ENCODE data around the gene STAT3. TPM values are rescaled to one million over a fixed set of nuclear protein-coding genes. Genes with fewer than 3 reads are reported as not detected.

Gene STAT3
- total and polyA plus RNA-seq, 9 of the 15 experiments (the other 6 are each of a cell fraction or from before 2014, with no cell fraction given): 90.0 to 179 (median 114) TPM

GRCh38 chr17:42405963-42406495 is 17.8 kb upstream of the STAT3 start (continued):
- no peak for TF ChIP-seq TSHZ1 (CRISPR knock-in tag; IDR thresholded peaks at IDR 0.05)
- 0 out of 2 replicates have a peak, but pooled peaks have one; percentile 32 for TF ChIP-seq HLTF (IDR thresholded peaks at IDR 0.05)

- no peak overlapping the region for H3K9ac ChIP-seq (ENCODE audit: insufficient read depth in 1 of 2, low read depth in 2 of 2, low read length in 2 of 2)
- no peaks in the 10 kb centered on the region for H3K27me3 ChIP-seq (ENCODE audit: control insufficient read depth in 2 of 2, insufficient read depth in 2 of 2, low read length in 2 of 2)
- ATAC-seq: no peak
- peaks cover 46% of the 10 kb centered on the region; the same call in 2 of the 3 replicates for H3K36me3 ChIP-seq (ENCODE audit: control insufficient read depth, insufficient read depth, low read length)
- H4K20me1 ChIP-seq (replicated peaks; ENCODE audit: control insufficient read depth, insufficient read depth, low read length): no peaks in the 10 kb centered on the region
- no peak overlapping the region for H3K27ac ChIP-seq (ENCODE audit: extremely low read depth, low read depth, low read length)
- intact Hi-C loops (cut with micrococcal nuclease): loop anchor here (5.0 to 10.0 kb wide), 4 partner anchors 112 to 443 kb away; partner anchors contain the start of genes HCRT and KCNH4
- ChIA-PET POLR2A (interaction anchor here (1.4 kb wide), 1 partner anchor 87 kb away, joined by 4 read pairs; no protein-coding TSS in a partner anchor), CTCF (ENCODE audit: low intra/inter-chr PET ratio) (interaction anchor here (3.4 kb wide), 1 partner anchor 82 kb away, joined by 46 read pairs; no protein-coding TSS in a partner anchor)
- no peak overlapping the region for H2AFZ ChIP-seq (ENCODE audit: low read depth, low read length)
- H3K9me1 ChIP-seq (ENCODE audit: control insufficient read depth, insufficient read depth, low read length): no peaks in the 10 kb centered on the region
- TF ChIP-seq, protein P1, sequence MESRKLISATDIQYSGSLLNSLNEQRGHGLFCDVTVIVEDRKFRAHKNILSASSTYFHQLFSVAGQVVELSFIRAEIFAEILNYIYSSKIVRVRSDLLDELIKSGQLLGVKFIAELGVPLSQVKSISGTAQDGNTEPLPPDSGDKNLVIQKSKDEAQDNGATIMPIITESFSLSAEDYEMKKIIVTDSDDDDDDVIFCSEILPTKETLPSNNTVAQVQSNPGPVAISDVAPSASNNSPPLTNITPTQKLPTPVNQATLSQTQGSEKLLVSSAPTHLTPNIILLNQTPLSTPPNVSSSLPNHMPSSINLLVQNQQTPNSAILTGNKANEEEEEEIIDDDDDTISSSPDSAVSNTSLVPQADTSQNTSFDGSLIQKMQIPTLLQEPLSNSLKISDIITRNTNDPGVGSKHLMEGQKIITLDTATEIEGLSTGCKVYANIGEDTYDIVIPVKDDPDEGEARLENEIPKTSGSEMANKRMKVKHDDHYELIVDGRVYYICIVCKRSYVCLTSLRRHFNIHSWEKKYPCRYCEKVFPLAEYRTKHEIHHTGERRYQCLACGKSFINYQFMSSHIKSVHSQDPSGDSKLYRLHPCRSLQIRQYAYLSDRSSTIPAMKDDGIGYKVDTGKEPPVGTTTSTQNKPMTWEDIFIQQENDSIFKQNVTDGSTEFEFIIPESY (CRISPR knock-in tag; IDR thresholded peaks at IDR 0.05): peak; percentile 69; the same call in 1 of the 2 replicates
- TF ChIP-seq RBM39 (optimal IDR thresholded peaks at IDR 0.05; ENCODE audit: low read depth, low read length): no peak
- in situ Hi-C loops (cut with MboI): loop anchor here (10.0 kb wide), 1 partner anchor 180 kb away; no protein-coding TSS in a partner anchor
- no TSS peak for BruUV-seq (replicated peaks)
- no peak overlapping the region for H3K4me3 ChIP-seq
- H3K9me3 ChIP-seq (replicated peaks; ENCODE audit: control insufficient read depth, insufficient read depth, low read depth, low read length): no peaks in the 10 kb centered on the region
- 95% methylated on average over 9 of the region's 35 CpGs for WGBS (ENCODE audit: insufficient coverage, low coverage, missing lambda C conversion rate)
- DNase-seq (ENCODE audit: extremely low read depth in 1 of 4, low spot score in 3 of 4): no peak
- peaks cover 46% of the 10 kb centered on the region for H3K79me2 ChIP-seq (ENCODE audit: control insufficient read depth, insufficient read depth, low read length)
- no peak overlapping the region for H3K4me2 ChIP-seq (ENCODE audit: insufficient read depth, low read length)
- no peak for FAIRE-seq
- H3K4me1 ChIP-seq (replicated peaks in 1 of 2; ENCODE audit: control insufficient read depth in 2 of 2, insufficient read depth in 2 of 2, low read length in 2 of 2): peaks cover 42 to 48% of the 10 kb centered on the region in 2 experiments
Measured at GRCh38 chr17:42405076-42405475, 16.8 kb upstream of the STAT3 start.
